ENCODE data around the gene TCEAL5.
A peak's percentile ranks its signal among the peaks of the same experiment; 100 is the strongest.

TCEAL5 gene

DNA sequence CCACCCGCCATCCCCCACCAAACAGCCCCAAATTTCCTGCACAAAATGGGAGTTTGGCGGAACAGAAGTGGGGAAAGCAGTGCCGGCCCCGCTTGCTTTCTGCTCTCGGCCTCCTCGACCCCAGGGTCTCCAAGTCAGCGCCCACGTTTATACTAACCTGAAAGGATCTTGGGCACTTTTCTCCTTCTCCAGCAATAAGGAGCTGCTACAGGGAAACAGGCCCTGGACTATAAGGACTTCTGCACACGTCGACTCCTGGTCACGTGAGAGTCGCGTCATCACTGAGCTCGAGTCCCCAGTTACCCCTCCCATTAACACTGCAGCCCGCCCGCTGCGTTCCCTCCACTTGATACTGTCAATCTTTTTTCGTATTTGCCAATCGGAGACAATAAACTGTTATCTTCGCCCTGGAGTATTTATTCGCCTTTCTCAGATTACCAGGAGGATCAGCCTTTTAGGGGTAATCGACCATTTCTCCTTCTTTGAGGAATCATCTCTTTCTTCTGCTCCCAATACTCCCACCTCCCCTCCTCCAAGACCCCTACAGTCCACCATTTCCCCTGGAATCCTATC is 21.5 kb downstream of the TCEAL5 start, which contains the start of gene TCEAL8:
Gene TCEAL8 (minus strand): TSS at position 235 of the 573 bp plus-strand sequence. CDS start 1,176 bp downstream, outside the sequence.
- peak; percentile 95 for ATAC-seq

GRCh38 chrX:103254171-103254824 is 22.3 kb downstream of the TCEAL5 start:
- peak; percentile 82 for ATAC-seq

More for the DNA sequence above, 21.5 kb downstream of the TCEAL5 start, which contains the start of gene TCEAL8:
- TF ChIP-seq, protein P1, sequence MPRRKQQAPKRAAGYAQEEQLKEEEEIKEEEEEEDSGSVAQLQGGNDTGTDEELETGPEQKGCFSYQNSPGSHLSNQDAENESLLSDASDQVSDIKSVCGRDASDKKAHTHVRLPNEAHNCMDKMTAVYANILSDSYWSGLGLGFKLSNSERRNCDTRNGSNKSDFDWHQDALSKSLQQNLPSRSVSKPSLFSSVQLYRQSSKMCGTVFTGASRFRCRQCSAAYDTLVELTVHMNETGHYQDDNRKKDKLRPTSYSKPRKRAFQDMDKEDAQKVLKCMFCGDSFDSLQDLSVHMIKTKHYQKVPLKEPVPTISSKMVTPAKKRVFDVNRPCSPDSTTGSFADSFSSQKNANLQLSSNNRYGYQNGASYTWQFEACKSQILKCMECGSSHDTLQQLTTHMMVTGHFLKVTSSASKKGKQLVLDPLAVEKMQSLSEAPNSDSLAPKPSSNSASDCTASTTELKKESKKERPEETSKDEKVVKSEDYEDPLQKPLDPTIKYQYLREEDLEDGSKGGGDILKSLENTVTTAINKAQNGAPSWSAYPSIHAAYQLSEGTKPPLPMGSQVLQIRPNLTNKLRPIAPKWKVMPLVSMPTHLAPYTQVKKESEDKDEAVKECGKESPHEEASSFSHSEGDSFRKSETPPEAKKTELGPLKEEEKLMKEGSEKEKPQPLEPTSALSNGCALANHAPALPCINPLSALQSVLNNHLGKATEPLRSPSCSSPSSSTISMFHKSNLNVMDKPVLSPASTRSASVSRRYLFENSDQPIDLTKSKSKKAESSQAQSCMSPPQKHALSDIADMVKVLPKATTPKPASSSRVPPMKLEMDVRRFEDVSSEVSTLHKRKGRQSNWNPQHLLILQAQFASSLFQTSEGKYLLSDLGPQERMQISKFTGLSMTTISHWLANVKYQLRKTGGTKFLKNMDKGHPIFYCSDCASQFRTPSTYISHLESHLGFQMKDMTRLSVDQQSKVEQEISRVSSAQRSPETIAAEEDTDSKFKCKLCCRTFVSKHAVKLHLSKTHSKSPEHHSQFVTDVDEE (CRISPR knock-in tag; IDR thresholded peaks at IDR 0.05): peak; percentile 21; the same call in 1 of the 2 replicates
- TF ChIP-seq ZNF565 (CRISPR knock-in tag; conservative IDR thresholded peaks at IDR 0.05; ENCODE audit: low read depth) (no peak), POU6F1 (CRISPR knock-in tag; IDR thresholded peaks at IDR 0.05; ENCODE audit: borderline replicate concordance, low read depth) (no peak)

More at GRCh38 chrX:103254171-103254824, 22.3 kb downstream of the TCEAL5 start:
- no peak for TF ChIP-seq CREB5 (CRISPR knock-in tag; IDR thresholded peaks at IDR 0.05; ENCODE audit: low read depth)
- TF ChIP-seq PPARA (CRISPR knock-in tag; IDR thresholded peaks at IDR 0.05; ENCODE audit: borderline replicate concordance): no peak
- TF ChIP-seq TCF4 (CRISPR knock-in tag; IDR thresholded peaks at IDR 0.05; ENCODE audit: borderline replicate concordance): no peak; the same call in 1 of the 2 replicates
- no peak for TF ChIP-seq ARNTL (CRISPR knock-in tag; IDR thresholded peaks at IDR 0.05; ENCODE audit: borderline replicate concordance, low read depth)
- no peak for TF ChIP-seq ZNF8 (CRISPR knock-in tag; IDR thresholded peaks at IDR 0.05)
- TF ChIP-seq ZNF565 (CRISPR knock-in tag; conservative IDR thresholded peaks at IDR 0.05; ENCODE audit: low read depth): no peak
- TF ChIP-seq OSR1 (CRISPR knock-in tag; IDR thresholded peaks at IDR 0.05): no peak
- TF ChIP-seq GLIS3 (CRISPR knock-in tag; IDR thresholded peaks at IDR 0.05): no peak
- no peak for TF ChIP-seq ZFP3 (CRISPR knock-in tag; IDR thresholded peaks at IDR 0.05)
- no peak for TF ChIP-seq SNAI2 (CRISPR knock-in tag; IDR thresholded peaks at IDR 0.05)
- TF ChIP-seq, protein P1 (CRISPR knock-in tag; IDR thresholded peaks at IDR 0.05): no peak
- no peak for TF ChIP-seq CSDC2 (CRISPR knock-in tag; IDR thresholded peaks at IDR 0.05)
- TF ChIP-seq BACH2 (CRISPR knock-in tag; IDR thresholded peaks at IDR 0.05; ENCODE audit: borderline replicate concordance): no peak
- TF ChIP-seq, protein P2, sequence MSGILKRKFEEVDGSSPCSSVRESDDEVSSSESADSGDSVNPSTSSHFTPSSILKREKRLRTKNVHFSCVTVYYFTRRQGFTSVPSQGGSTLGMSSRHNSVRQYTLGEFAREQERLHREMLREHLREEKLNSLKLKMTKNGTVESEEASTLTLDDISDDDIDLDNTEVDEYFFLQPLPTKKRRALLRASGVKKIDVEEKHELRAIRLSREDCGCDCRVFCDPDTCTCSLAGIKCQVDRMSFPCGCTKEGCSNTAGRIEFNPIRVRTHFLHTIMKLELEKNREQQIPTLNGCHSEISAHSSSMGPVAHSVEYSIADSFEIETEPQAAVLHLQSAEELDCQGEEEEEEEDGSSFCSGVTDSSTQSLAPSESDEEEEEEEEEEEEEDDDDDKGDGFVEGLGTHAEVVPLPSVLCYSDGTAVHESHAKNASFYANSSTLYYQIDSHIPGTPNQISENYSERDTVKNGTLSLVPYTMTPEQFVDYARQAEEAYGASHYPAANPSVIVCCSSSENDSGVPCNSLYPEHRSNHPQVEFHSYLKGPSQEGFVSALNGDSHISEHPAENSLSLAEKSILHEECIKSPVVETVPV (CRISPR knock-in tag; IDR thresholded peaks at IDR 0.05): no peak
- TF ChIP-seq POU6F1 (CRISPR knock-in tag; IDR thresholded peaks at IDR 0.05; ENCODE audit: borderline replicate concordance, low read depth): no peak
- no peak for TF ChIP-seq ESRRG (CRISPR knock-in tag; IDR thresholded peaks at IDR 0.05)
